ENCODE results near the gene CPLX3.

DNA sequence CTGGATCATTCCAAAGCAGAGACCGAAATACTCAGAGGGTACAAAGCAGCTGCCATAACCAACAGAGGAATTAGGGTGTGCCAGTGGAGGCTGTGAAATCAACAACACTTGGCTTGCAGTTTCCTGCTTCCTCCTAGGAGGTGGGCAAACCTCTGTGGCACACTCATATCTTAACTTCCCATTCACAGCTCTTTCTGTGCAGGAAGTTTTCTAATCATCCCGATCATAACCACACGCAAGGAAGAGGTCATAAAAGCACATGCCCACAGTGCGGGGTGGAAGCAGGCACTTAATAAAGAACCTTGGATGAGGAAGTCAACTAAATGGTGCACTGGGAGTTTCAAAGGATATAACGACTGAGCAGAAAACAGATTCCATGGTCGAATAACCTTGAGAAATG is 41.6 kb downstream of the CPLX3 start:
- TF ChIP-seq, protein P1, sequence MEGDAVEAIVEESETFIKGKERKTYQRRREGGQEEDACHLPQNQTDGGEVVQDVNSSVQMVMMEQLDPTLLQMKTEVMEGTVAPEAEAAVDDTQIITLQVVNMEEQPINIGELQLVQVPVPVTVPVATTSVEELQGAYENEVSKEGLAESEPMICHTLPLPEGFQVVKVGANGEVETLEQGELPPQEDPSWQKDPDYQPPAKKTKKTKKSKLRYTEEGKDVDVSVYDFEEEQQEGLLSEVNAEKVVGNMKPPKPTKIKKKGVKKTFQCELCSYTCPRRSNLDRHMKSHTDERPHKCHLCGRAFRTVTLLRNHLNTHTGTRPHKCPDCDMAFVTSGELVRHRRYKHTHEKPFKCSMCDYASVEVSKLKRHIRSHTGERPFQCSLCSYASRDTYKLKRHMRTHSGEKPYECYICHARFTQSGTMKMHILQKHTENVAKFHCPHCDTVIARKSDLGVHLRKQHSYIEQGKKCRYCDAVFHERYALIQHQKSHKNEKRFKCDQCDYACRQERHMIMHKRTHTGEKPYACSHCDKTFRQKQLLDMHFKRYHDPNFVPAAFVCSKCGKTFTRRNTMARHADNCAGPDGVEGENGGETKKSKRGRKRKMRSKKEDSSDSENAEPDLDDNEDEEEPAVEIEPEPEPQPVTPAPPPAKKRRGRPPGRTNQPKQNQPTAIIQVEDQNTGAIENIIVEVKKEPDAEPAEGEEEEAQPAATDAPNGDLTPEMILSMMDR (conservative IDR thresholded peaks at IDR 0.05 in 1 of 2, IDR thresholded peaks at IDR 0.05 in 1 of 2; ENCODE audit: low read depth in 1 of 2, low read length in 2 of 2), result no peak
- TF ChIP-seq EZH2 (IDR thresholded peaks at IDR 0.05; ENCODE audit: low read length, missing control alignments), result no peak

Measured in fibroblast of lung (primary cell).